Calu3 (cell line): ENCODE measurements around the gene C2CD4A. TPM values are rescaled to one million over a fixed set of nuclear protein-coding genes. Genes with fewer than 3 reads are reported as not detected.
A peak's percentile ranks its signal among the peaks of the same experiment; 100 is the strongest.

Source experiments
- BruUV-seq: library from RNA; stranded (reverse); fragments of 400-500 nt; replicated peaks from 2 replicates; lab custom pipeline; 2021; lab: Mats Ljungman, UMichigan
- CTCF ChIA-PET: fragments of 300-600 bp; sonication (Branson Sonifier 250); formaldehyde crosslinking; loops from one replicate; lab custom pipeline; 2022; ENCODE audit warnings: antibody characterized with exemption; lab: Charles Lee
- DNase-seq: peaks from one replicate; pipeline ENCODE4 v3.0.0; 2022
- H3K27ac Mint-ChIP-seq: one replicate; pipeline ENCODE4 v1.8.0; 2022; ENCODE audit warnings: mixed read lengths; ENCODE audit not compliant: unreplicated experiment
- H3K27me3 Mint-ChIP-seq: one replicate; pipeline ENCODE4 v1.8.0; 2022; ENCODE audit warnings: mixed read lengths; ENCODE audit not compliant: unreplicated experiment
- H3K36me3 Mint-ChIP-seq: one replicate; pipeline ENCODE4 v1.8.0; 2022; ENCODE audit warnings: mild to moderate bottlenecking, moderate library complexity, mixed read lengths; ENCODE audit not compliant: insufficient read depth, unreplicated experiment
- H3K4me1 Mint-ChIP-seq: one replicate; pipeline ENCODE4 v1.8.0; 2022; ENCODE audit warnings: mild to moderate bottlenecking, low read depth, mixed read lengths; ENCODE audit not compliant: unreplicated experiment
- H3K4me3 Mint-ChIP-seq: one replicate; pipeline ENCODE4 v1.8.0; 2022; ENCODE audit warnings: mild to moderate bottlenecking, low read depth, moderate library complexity, mixed read lengths; ENCODE audit not compliant: unreplicated experiment
- H3K9me3 Mint-ChIP-seq: one replicate; pipeline ENCODE4 v1.8.0; 2022; ENCODE audit warnings: low read depth, mixed read lengths; ENCODE audit not compliant: unreplicated experiment
- intact Hi-C: fragments of 100-400 bp; cut with micrococcal nuclease; formaldehyde crosslinking; loops from one replicate; pipeline ENCODE4 v1.10.0; 2022; ENCODE audit not compliant: unreplicated experiment
- total RNA-seq: library from RNA; stranded (reverse); gene quantifications from 2 replicates; pipeline ENCODE4 v1.2.3, GENCODE V29; 2022
- TF ChIP-seq, protein P1 (sequence below): fragments of 200-600 bp; IDR thresholded peaks from one replicate; pipeline ENCODE4 v1.8.0; 2022; ENCODE audit warnings: antibody characterized with exemption; ENCODE audit not compliant: unreplicated experiment

C2CD4A gene
- total RNA-seq, 1 experiment from 2014 or later: 17.6 TPM

DNA sequence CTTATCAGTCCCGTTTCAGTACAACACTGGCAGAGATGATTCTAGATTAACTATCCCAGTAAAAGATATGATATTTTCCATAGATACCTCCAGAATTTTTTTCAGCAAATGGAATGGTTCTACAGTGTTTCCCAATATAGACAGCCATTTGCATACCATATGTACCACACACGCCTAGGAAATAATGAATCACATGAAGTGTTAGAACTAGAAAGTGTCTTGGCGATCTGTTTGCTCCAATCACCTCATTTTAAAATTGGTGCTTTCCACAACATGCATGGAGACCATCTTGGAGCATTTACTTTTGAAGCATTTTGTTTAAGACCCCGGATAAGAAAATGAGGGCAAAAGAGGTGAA is 2.0 kb downstream of the C2CD4A start:
- H3K4me1 Mint-ChIP-seq: peaks cover 28% of the 10 kb centered on the region
- intact Hi-C loops: no loop called here
- no TSS peak for BruUV-seq
- H3K27me3 Mint-ChIP-seq: no peaks in the 10 kb centered on the region
- H3K4me3 Mint-ChIP-seq: peak overlapping the region; percentile 89
- TF ChIP-seq, protein P1, sequence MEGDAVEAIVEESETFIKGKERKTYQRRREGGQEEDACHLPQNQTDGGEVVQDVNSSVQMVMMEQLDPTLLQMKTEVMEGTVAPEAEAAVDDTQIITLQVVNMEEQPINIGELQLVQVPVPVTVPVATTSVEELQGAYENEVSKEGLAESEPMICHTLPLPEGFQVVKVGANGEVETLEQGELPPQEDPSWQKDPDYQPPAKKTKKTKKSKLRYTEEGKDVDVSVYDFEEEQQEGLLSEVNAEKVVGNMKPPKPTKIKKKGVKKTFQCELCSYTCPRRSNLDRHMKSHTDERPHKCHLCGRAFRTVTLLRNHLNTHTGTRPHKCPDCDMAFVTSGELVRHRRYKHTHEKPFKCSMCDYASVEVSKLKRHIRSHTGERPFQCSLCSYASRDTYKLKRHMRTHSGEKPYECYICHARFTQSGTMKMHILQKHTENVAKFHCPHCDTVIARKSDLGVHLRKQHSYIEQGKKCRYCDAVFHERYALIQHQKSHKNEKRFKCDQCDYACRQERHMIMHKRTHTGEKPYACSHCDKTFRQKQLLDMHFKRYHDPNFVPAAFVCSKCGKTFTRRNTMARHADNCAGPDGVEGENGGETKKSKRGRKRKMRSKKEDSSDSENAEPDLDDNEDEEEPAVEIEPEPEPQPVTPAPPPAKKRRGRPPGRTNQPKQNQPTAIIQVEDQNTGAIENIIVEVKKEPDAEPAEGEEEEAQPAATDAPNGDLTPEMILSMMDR: no peak
- DNase-seq: no peak
- no peaks in the 10 kb centered on the region for H3K9me3 Mint-ChIP-seq
- H3K27ac Mint-ChIP-seq: peak overlapping the region; percentile 91
- CTCF ChIA-PET: interaction anchor here (1.0 to 2.9 kb wide), 5 partner anchors 8 to 185 kb away, joined by 3 to 12 read pairs (median 3); partner anchors contain the start of gene VPS13C
- peaks cover 36% of the 10 kb centered on the region for H3K36me3 Mint-ChIP-seq

DNA sequence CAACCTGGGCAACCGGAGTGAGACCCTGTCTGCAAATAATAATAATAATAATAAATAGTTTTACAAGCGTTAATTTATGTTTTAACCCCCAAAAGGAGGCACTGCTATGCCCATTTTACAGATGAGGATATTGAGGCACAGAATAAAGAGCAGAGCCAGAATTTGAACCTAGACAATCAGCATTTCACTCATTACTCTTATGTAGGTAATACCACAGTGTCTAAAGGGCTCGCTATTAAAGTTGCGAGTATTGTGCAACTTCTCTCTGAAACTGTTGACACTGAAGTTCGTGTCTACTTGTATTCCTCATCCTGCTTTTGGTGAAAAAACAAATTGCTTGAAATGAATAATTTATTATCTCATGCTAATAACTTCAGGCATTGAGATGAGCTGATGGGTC is 2.8 kb downstream of the C2CD4A start:
- CTCF ChIA-PET: interaction anchor here (0.8 to 2.9 kb wide), 6 partner anchors 9 to 184 kb away, joined by 3 to 12 read pairs (median 3); partner anchors contain the start of gene VPS13C

DNA sequence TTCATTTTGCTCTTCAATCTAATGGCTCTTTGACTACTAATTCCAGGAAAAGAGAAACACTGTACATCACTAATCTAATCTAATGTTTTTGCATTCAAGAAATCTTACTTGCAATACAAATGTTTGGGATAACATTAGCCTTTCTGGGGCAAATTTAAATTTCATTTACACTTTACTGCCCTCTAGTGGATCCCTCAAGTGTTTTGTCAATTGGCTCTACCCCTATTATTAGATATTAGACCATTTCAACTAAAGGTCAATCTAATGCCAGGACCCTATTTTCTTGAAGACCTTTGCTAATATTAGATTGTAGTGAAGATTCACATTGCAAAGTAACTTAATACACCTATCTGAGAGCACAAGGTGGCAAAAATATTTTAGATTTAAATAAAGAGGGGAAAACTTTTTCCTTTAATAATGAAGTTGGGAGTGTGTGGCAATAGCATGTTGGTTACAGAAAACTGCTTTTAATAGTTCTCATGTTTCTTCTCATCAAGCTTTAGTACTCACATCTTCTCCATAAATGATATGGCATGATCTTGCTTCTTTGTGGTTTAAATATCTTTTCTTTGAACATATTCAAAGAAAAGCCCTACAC is 5.0 kb downstream of the C2CD4A start:
- Mint-ChIP-seq H3K27me3 (no peaks in the 10 kb centered on the region), H3K4me3 (no peak overlapping the region), H3K36me3 (peaks cover 27% of the 10 kb centered on the region), H3K27ac (no peak overlapping the region), H3K4me1 (peaks cover 17% of the 10 kb centered on the region), H3K9me3 (no peaks in the 10 kb centered on the region)
- CTCF ChIA-PET: interaction anchor here (0.6 to 1.3 kb wide), 4 partner anchors 53 to 1161 kb away, joined by 3 to 5 read pairs (median 4); no protein-coding TSS in a partner anchor
- no TSS peak for BruUV-seq
- DNase-seq: no peak
- intact Hi-C loops: loop anchor here (2.0 to 5.0 kb wide), 3 partner anchors 71 to 193 kb away; no protein-coding TSS in a partner anchor
- TF ChIP-seq, protein P1: peak; percentile 35

More for the DNA sequence above, 2.8 kb downstream of the C2CD4A start:
- DNase-seq: no peak
- Mint-ChIP-seq H3K27me3 (no peaks in the 10 kb centered on the region), H3K36me3 (peaks cover 28% of the 10 kb centered on the region), H3K4me3 (peak overlapping the region; percentile 89), H3K4me1 (peaks cover 24% of the 10 kb centered on the region), H3K9me3 (no peaks in the 10 kb centered on the region), H3K27ac (peak overlapping the region; percentile 91)
- intact Hi-C loops: no loop called here
- TF ChIP-seq, protein P1: no peak
- no TSS peak for BruUV-seq

DNA sequence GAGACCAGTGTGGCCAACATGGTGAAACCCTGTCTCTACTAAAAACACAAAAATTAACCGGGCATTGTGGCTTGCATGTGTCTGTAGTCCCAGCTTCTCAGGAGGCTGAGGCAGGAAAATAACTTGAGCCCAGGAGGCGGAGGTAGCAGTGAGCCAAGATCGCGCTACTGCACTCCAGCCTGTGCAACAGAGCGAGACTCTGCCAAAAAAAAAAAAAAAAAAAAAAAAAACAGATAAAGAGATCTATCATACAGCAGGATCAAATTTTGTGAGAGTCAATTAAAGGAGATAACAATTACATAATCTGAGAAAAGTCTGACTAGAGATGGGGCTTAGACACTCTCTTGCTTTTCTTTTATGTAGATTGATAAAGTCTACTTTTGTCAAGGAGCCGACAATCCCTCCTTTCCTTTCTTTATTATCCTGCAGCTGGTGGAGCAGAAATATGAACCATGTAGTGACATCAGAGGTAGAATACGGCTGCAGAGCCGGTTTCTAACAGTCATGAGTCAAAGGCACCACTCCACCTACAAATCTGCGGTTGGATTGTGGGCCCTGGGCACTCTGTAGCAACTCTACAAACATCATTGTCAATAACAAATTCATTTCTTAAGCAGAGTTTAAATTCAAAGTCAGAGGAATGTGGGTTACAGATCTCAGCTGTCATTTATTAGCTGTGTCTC is 9.0 kb downstream of the C2CD4A start:
- CTCF ChIA-PET: interaction anchor here (0.7 to 1.8 kb wide), 16 partner anchors 9 to 1415 kb away, joined by 3 to 10 read pairs (median 4); partner anchors contain the start of gene C2CD4A

More for the DNA sequence above, 9.0 kb downstream of the C2CD4A start:
- intact Hi-C loops: loop anchor here (1.0 to 5.0 kb wide), 2 partner anchors 35 to 232 kb away; no protein-coding TSS in a partner anchor
- TF ChIP-seq, protein P1: no peak
- no peaks in the 10 kb centered on the region for H3K27me3 Mint-ChIP-seq
- peak overlapping the region; percentile 68 for H3K27ac Mint-ChIP-seq
- no TSS peak for BruUV-seq
- H3K9me3 Mint-ChIP-seq: no peaks in the 10 kb centered on the region
- DNase-seq: peak; percentile 80
- H3K4me1 Mint-ChIP-seq: peaks cover 20% of the 10 kb centered on the region
- peaks cover 6% of the 10 kb centered on the region for H3K36me3 Mint-ChIP-seq
- peak overlapping the region; percentile 46 for H3K4me3 Mint-ChIP-seq
